Measurements from ENCODE around the gene MSANTD4.

Gene MSANTD4

GRCh38 chr11:105989124-105989523 lies 32.9 kb downstream of the MSANTD4 start:
- H3K4me3 ChIP-seq (replicated peaks; ENCODE audit: low read depth, low read length) = no peak overlapping the region
- no peak for DNase-seq (ENCODE audit: extremely low read depth, low read depth)
- no peak for TF ChIP-seq CTCF (IDR thresholded peaks at IDR 0.05; ENCODE audit: low read depth, low read length, missing control alignments)

GRCh38 chr11:105988197-105988596 lies 33.8 kb downstream of the MSANTD4 start:
- no peak overlapping the region for H3K4me3 ChIP-seq (replicated peaks; ENCODE audit: low read depth, low read length)
- no peak for DNase-seq (ENCODE audit: extremely low read depth, low read depth)
- TF ChIP-seq CTCF (IDR thresholded peaks at IDR 0.05; ENCODE audit: low read depth, low read length, missing control alignments) = no peak

GRCh38 chr11:105986554-105986953 lies 35.5 kb downstream of the MSANTD4 start:
- no peak overlapping the region for H3K4me3 ChIP-seq (replicated peaks; ENCODE audit: low read depth, low read length)
- DNase-seq (ENCODE audit: extremely low read depth, low read depth) = no peak
- TF ChIP-seq CTCF (IDR thresholded peaks at IDR 0.05; ENCODE audit: low read depth, low read length, missing control alignments) = no peak

GRCh38 chr11:105979997-105980703 lies 41.9 kb downstream of the MSANTD4 start:
- TF ChIP-seq CTCF (IDR thresholded peaks at IDR 0.05; ENCODE audit: low read depth, low read length, missing control alignments) = no peak
- H3K4me3 ChIP-seq (replicated peaks; ENCODE audit: low read depth, low read length) = no peak overlapping the region
- no peak for DNase-seq (ENCODE audit: extremely low read depth, low read depth)

GRCh38 chr11:105975128-105975527 lies 46.9 kb downstream of the MSANTD4 start:
- no peak overlapping the region for H3K4me3 ChIP-seq (replicated peaks; ENCODE audit: low read depth, low read length)
- DNase-seq (ENCODE audit: extremely low read depth, low read depth) = no peak
- TF ChIP-seq CTCF (IDR thresholded peaks at IDR 0.05; ENCODE audit: low read depth, low read length, missing control alignments) = no peak

- DNase-seq (ENCODE audit: extremely low read depth, low read depth) = no peak
- no peak for TF ChIP-seq CTCF (IDR thresholded peaks at IDR 0.05; ENCODE audit: low read depth, low read length, missing control alignments)
- H3K4me3 ChIP-seq (replicated peaks; ENCODE audit: low read depth, low read length) = no peak overlapping the region
Measured at GRCh38 chr11:105969756-105970155, 52.3 kb downstream of the MSANTD4 start.
